HepG2 (cell line): ENCODE measurements around the gene KMT2B.

Experiments used
- ESRRA ChIP-seq: sonication (generic); formaldehyde crosslinking; IDR thresholded peaks from 2 replicates; pipeline ENCODE4 v1.5.1; 2020; ENCODE audit warnings: mild to moderate bottlenecking, low read depth, missing genetic modification reagents
- KLF11 ChIP-seq: IDR thresholded peaks from 2 replicates; pipeline ENCODE4 v1.6.1; 2016; ENCODE audit warnings: missing compliant biosample characterization
- RFX5 ChIP-seq: IDR thresholded peaks from 2 replicates; pipeline ENCODE4 v1.6.1; 2011; ENCODE audit warnings: low read depth, low read length, improper control_type of control experiment
- ZNF232 ChIP-seq: sonication (generic); formaldehyde crosslinking; IDR thresholded peaks from 2 replicates; pipeline ENCODE4 v1.4.0; 2020; ENCODE audit warnings: missing genetic modification reagents, borderline replicate concordance
- TF ChIP-seq, protein P1 (sequence below): sonication (generic); formaldehyde crosslinking; IDR thresholded peaks from 2 replicates; pipeline ENCODE4 v1.4.0; 2020; ENCODE audit warnings: missing genetic modification reagents, mild to moderate bottlenecking, borderline replicate concordance
- TF ChIP-seq, protein P2 (sequence below): sonication (generic); formaldehyde crosslinking; IDR thresholded peaks from 2 replicates; pipeline ENCODE4 v1.4.0; 2020; ENCODE audit warnings: missing genetic modification reagents, mild to moderate bottlenecking, borderline replicate concordance
- TF ChIP-seq, protein P3 (sequence below): sonication (generic); formaldehyde crosslinking; IDR thresholded peaks from 2 replicates; pipeline ENCODE4 v1.4.0; 2020; ENCODE audit warnings: missing genetic modification reagents

DNA sequence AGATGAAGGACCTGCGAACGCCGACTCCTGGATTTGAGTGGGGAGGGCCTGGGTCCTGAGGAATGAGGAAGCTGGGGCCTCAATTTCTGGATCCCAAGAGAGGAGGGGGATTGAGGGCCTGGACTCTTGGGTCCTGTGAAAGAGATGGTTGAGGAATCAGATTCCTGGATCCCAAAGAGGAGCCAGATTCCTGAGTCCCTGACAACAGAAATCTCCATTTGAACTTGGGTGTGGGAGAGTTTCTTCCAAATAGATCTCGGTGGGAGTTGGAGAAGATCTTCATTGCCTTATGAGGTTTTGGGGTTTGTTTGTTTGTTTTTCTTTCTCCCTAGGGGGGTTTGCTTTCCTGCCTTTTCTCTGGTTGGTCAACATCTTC, 28.3 kb downstream of the KMT2B start:
- TF ChIP-seq RFX5 (no peak), ZNF232 (CRISPR knock-in tag) (no peak), KLF11 (CRISPR knock-in tag) (no peak), ESRRA (CRISPR knock-in tag) (no peak)
- TF ChIP-seq, protein P1, sequence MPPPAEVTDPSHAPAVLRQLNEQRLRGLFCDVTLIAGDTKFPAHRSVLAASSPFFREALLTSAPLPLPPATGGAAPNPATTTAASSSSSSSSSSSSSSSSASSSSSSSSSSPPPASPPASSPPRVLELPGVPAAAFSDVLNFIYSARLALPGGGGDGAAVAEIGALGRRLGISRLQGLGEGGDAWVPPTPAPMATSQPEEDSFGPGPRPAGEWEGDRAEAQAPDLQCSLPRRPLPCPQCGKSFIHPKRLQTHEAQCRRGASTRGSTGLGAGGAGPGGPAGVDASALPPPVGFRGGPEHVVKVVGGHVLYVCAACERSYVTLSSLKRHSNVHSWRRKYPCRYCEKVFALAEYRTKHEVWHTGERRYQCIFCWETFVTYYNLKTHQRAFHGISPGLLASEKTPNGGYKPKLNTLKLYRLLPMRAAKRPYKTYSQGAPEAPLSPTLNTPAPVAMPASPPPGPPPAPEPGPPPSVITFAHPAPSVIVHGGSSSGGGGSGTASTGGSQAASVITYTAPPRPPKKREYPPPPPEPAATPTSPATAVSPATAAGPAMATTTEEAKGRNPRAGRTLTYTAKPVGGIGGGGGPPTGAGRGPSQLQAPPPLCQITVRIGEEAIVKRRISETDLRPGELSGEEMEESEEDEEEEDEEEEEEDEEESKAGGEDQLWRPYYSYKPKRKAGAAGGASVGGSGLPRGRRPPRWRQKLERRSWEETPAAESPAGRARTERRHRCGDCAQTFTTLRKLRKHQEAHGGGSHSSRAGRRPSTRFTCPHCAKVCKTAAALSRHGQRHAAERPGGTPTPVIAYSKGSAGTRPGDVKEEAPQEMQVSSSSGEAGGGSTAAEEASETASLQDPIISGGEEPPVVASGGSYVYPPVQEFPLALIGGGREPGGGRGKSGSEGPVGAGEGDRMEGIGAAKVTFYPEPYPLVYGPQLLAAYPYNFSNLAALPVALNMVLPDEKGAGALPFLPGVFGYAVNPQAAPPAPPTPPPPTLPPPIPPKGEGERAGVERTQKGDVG (CRISPR knock-in tag), result no peak
- TF ChIP-seq, protein P2, sequence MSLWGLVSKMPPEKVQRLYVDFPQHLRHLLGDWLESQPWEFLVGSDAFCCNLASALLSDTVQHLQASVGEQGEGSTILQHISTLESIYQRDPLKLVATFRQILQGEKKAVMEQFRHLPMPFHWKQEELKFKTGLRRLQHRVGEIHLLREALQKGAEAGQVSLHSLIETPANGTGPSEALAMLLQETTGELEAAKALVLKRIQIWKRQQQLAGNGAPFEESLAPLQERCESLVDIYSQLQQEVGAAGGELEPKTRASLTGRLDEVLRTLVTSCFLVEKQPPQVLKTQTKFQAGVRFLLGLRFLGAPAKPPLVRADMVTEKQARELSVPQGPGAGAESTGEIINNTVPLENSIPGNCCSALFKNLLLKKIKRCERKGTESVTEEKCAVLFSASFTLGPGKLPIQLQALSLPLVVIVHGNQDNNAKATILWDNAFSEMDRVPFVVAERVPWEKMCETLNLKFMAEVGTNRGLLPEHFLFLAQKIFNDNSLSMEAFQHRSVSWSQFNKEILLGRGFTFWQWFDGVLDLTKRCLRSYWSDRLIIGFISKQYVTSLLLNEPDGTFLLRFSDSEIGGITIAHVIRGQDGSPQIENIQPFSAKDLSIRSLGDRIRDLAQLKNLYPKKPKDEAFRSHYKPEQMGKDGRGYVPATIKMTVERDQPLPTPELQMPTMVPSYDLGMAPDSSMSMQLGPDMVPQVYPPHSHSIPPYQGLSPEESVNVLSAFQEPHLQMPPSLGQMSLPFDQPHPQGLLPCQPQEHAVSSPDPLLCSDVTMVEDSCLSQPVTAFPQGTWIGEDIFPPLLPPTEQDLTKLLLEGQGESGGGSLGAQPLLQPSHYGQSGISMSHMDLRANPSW (CRISPR knock-in tag), result no peak
- TF ChIP-seq, protein P3, sequence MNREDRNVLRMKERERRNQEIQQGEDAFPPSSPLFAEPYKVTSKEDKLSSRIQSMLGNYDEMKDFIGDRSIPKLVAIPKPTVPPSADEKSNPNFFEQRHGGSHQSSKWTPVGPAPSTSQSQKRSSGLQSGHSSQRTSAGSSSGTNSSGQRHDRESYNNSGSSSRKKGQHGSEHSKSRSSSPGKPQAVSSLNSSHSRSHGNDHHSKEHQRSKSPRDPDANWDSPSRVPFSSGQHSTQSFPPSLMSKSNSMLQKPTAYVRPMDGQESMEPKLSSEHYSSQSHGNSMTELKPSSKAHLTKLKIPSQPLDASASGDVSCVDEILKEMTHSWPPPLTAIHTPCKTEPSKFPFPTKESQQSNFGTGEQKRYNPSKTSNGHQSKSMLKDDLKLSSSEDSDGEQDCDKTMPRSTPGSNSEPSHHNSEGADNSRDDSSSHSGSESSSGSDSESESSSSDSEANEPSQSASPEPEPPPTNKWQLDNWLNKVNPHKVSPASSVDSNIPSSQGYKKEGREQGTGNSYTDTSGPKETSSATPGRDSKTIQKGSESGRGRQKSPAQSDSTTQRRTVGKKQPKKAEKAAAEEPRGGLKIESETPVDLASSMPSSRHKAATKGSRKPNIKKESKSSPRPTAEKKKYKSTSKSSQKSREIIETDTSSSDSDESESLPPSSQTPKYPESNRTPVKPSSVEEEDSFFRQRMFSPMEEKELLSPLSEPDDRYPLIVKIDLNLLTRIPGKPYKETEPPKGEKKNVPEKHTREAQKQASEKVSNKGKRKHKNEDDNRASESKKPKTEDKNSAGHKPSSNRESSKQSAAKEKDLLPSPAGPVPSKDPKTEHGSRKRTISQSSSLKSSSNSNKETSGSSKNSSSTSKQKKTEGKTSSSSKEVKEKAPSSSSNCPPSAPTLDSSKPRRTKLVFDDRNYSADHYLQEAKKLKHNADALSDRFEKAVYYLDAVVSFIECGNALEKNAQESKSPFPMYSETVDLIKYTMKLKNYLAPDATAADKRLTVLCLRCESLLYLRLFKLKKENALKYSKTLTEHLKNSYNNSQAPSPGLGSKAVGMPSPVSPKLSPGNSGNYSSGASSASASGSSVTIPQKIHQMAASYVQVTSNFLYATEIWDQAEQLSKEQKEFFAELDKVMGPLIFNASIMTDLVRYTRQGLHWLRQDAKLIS (CRISPR knock-in tag), result no peak
